SK-N-SH treated with all-trans-retinoic acid at 6 μM for 48 hours (cell line): ENCODE results near the gene PADI3.

Source experiments
- ATAC-seq: fragments of 200-7000 bp; cut with Tn5 transposase; 3 replicates; pipeline ENCODE4 v1.9.1; 2020; ENCODE audit warnings: mild to moderate bottlenecking, moderate library complexity
- ARNTL ChIP-seq: fragments of 450-650 bp; formaldehyde crosslinking; IDR thresholded peaks from 2 replicates; pipeline ENCODE4 v1.5.0; 2020; ENCODE audit warnings: low read depth, mild to moderate bottlenecking, moderate library complexity, borderline replicate concordance
- CREB5 ChIP-seq: fragments of 250-450 bp; sonication (Bioruptor Pico); IDR thresholded peaks from 2 replicates; pipeline ENCODE4 v1.5.1; 2020; ENCODE audit warnings: low read depth, mild to moderate bottlenecking, moderate library complexity
- CSDC2 ChIP-seq: fragments of 250-450 bp; sonication (Bioruptor Pico); IDR thresholded peaks from 2 replicates; pipeline ENCODE4 v1.5.0; 2020; ENCODE audit warnings: mild to moderate bottlenecking, moderate library complexity
- ESRRG ChIP-seq: fragments of 250-450 bp; sonication (Bioruptor Pico); IDR thresholded peaks from 2 replicates; pipeline ENCODE4 v1.6.1; 2021; ENCODE audit warnings: mild to moderate bottlenecking
- GLIS3 ChIP-seq: fragments of 250-450 bp; sonication (Bioruptor Pico); IDR thresholded peaks from 2 replicates; pipeline ENCODE4 v1.5.0; 2020; ENCODE audit warnings: mild to moderate bottlenecking, moderate library complexity
- ISL1 ChIP-seq: fragments of 250-450 bp; sonication (Bioruptor Pico); IDR thresholded peaks from 2 replicates; pipeline ENCODE4 v2.1.2; 2022; ENCODE audit warnings: mild to moderate bottlenecking, moderate library complexity
- OSR1 ChIP-seq: fragments of 250-450 bp; sonication (Bioruptor Pico); IDR thresholded peaks from 2 replicates; pipeline ENCODE4 v1.8.0; 2022; ENCODE audit warnings: moderate library complexity, mild to moderate bottlenecking, inconsistent platforms
- RARB ChIP-seq: fragments of 250-450 bp; sonication (Bioruptor Pico); IDR thresholded peaks from 2 replicates; pipeline ENCODE4 v1.8.0; 2021; ENCODE audit warnings: mild to moderate bottlenecking, moderate library complexity
- SNAI2 ChIP-seq: fragments of 250-450 bp; sonication (Bioruptor Pico); IDR thresholded peaks from 2 replicates; pipeline ENCODE4 v1.5.0; 2020; ENCODE audit warnings: mild to moderate bottlenecking, moderate library complexity
- TCF4 ChIP-seq: fragments of 250-450 bp; sonication (Bioruptor Pico); IDR thresholded peaks from 2 replicates; pipeline ENCODE4 v1.8.0; 2021; ENCODE audit warnings: mild to moderate bottlenecking, moderate library complexity, borderline replicate concordance
- TOX ChIP-seq: fragments of 250-450 bp; sonication (Bioruptor Pico); IDR thresholded peaks from 2 replicates; pipeline ENCODE4 v1.8.0; 2021; ENCODE audit warnings: mild to moderate bottlenecking, moderate library complexity, borderline replicate concordance
- TSHZ2 ChIP-seq: fragments of 250-450 bp; sonication (Bioruptor Pico); IDR thresholded peaks from 2 replicates; pipeline ENCODE4 v1.5.0; 2020; ENCODE audit warnings: mild to moderate bottlenecking, moderate library complexity
- ZC3H10 ChIP-seq: fragments of 250-450 bp; sonication (Bioruptor Pico); IDR thresholded peaks from 2 replicates; pipeline ENCODE4 v1.5.1; 2021; ENCODE audit warnings: mild to moderate bottlenecking, moderate library complexity
- ZFP3 ChIP-seq: fragments of 250-450 bp; sonication (Bioruptor Pico); IDR thresholded peaks from 2 replicates; pipeline ENCODE4 v1.5.0; 2020; ENCODE audit warnings: mild to moderate bottlenecking, moderate library complexity
- ZFP30 ChIP-seq: fragments of 450-650 bp; formaldehyde crosslinking; IDR thresholded peaks from 2 replicates; pipeline ENCODE4 v1.5.0; 2022; ENCODE audit warnings: mild to moderate bottlenecking, moderate library complexity
- ZNF565 ChIP-seq: fragments of 450-650 bp; formaldehyde crosslinking; conservative IDR thresholded peaks from 2 replicates; pipeline ENCODE4 v1.5.0; 2020; ENCODE audit warnings: low read depth, mild to moderate bottlenecking, moderate library complexity
- ZNF70 ChIP-seq: fragments of 450-650 bp; formaldehyde crosslinking; IDR thresholded peaks from 2 replicates; pipeline ENCODE4 v1.5.0; 2020; ENCODE audit warnings: mild to moderate bottlenecking, moderate library complexity
- ZNF8 ChIP-seq: fragments of 450-650 bp; formaldehyde crosslinking; IDR thresholded peaks from 2 replicates; pipeline ENCODE4 v1.5.0; 2020; ENCODE audit warnings: mild to moderate bottlenecking, moderate library complexity
- TF ChIP-seq, protein P1 (sequence below): fragments of 250-450 bp; sonication (Bioruptor Pico); IDR thresholded peaks from 2 replicates; pipeline ENCODE4 v1.8.0; 2020; ENCODE audit warnings: mild to moderate bottlenecking, moderate library complexity, borderline replicate concordance
- TF ChIP-seq, protein P2 (sequence below): fragments of 250-450 bp; sonication (Bioruptor Pico); IDR thresholded peaks from 2 replicates; pipeline ENCODE4 v1.8.0; 2021; ENCODE audit warnings: low read depth, mild to moderate bottlenecking, moderate library complexity, borderline replicate concordance

The PADI3 gene

GRCh38 chr1:17207046-17207445, 41.9 kb upstream of the PADI3 start:
- no peak for ATAC-seq
- TF ChIP-seq CREB5 (CRISPR knock-in tag) (no peak), ESRRG (CRISPR knock-in tag) (no peak), ZFP30 (CRISPR knock-in tag) (no peak), ARNTL (CRISPR knock-in tag) (no peak), ZFP3 (CRISPR knock-in tag) (no peak), GLIS3 (CRISPR knock-in tag) (no peak), ZNF565 (CRISPR knock-in tag) (no peak), ZC3H10 (CRISPR knock-in tag) (no peak), OSR1 (CRISPR knock-in tag) (no peak), ZNF70 (CRISPR knock-in tag) (no peak), TOX (CRISPR knock-in tag) (no peak), ISL1 (CRISPR knock-in tag) (no peak), CSDC2 (CRISPR knock-in tag) (no peak), TSHZ2 (no peak)
- TF ChIP-seq, protein P1, sequence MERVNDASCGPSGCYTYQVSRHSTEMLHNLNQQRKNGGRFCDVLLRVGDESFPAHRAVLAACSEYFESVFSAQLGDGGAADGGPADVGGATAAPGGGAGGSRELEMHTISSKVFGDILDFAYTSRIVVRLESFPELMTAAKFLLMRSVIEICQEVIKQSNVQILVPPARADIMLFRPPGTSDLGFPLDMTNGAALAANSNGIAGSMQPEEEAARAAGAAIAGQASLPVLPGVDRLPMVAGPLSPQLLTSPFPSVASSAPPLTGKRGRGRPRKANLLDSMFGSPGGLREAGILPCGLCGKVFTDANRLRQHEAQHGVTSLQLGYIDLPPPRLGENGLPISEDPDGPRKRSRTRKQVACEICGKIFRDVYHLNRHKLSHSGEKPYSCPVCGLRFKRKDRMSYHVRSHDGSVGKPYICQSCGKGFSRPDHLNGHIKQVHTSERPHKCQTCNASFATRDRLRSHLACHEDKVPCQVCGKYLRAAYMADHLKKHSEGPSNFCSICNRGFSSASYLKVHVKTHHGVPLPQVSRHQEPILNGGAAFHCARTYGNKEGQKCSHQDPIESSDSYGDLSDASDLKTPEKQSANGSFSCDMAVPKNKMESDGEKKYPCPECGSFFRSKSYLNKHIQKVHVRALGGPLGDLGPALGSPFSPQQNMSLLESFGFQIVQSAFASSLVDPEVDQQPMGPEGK, result no peak

DNA sequence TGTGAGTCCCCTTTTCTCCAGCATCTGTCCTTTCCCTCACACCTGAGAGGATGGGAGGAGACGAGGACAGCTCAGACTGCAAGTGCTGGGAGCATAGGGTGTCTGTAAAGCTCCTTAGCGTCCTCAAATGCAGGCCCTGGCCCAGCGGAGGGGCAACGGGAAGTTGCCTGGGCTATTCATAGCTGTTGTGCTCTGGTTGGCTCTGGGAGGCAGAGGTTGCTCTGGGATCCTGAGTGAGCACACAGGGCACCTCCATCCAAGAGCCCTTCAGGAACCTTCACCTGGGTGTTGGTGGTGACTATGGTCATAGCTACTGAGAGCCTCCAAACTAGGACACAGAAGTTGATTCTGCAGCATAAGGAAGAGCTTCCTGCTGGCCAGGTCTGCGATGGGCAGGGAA, 41.4 kb upstream of the PADI3 start:
- TF ChIP-seq RARB (CRISPR knock-in tag) (no peak), OSR1 (CRISPR knock-in tag) (no peak), TCF4 (CRISPR knock-in tag) (no peak), CSDC2 (CRISPR knock-in tag) (no peak), ARNTL (CRISPR knock-in tag) (no peak), SNAI2 (CRISPR knock-in tag) (no peak), TSHZ2 (no peak)
- ATAC-seq, result no peak

GRCh38 chr1:17207966-17208418, 40.9 kb upstream of the PADI3 start:
- TF ChIP-seq CREB5 (CRISPR knock-in tag), result no peak
- no peak for TF ChIP-seq ZNF8 (CRISPR knock-in tag)
- TF ChIP-seq, protein P1, result no peak
- no peak for TF ChIP-seq SNAI2 (CRISPR knock-in tag)
- TF ChIP-seq RARB (CRISPR knock-in tag), result no peak
- TF ChIP-seq ZFP3 (CRISPR knock-in tag), result no peak
- TF ChIP-seq, protein P2, sequence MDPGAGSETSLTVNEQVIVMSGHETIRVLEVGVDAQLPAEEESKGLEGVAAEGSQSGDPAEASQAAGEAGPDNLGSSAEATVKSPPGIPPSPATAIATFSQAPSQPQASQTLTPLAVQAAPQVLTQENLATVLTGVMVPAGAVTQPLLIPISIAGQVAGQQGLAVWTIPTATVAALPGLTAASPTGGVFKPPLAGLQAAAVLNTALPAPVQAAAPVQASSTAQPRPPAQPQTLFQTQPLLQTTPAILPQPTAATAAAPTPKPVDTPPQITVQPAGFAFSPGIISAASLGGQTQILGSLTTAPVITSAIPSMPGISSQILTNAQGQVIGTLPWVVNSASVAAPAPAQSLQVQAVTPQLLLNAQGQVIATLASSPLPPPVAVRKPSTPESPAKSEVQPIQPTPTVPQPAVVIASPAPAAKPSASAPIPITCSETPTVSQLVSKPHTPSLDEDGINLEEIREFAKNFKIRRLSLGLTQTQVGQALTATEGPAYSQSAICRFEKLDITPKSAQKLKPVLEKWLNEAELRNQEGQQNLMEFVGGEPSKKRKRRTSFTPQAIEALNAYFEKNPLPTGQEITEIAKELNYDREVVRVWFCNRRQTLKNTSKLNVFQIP (CRISPR knock-in tag), result no peak
- ATAC-seq, result peak; percentile 28; the same call in 2 of the 3 replicates
